Stomach smooth muscle (tissue), 2 donors: ENCODE results near the gene TAS2R20.

Experiments
- H3K27ac ChIP-seq: one replicate; pipeline ENCODE4 v1.7.0; 2013; ENCODE audit warnings: mild to moderate bottlenecking, low read length, inconsistent platforms
- H3K27me3 ChIP-seq, 2 donors: one replicate each; pipeline ENCODE4 v1.7.0; 2013; ENCODE audit warnings: low read length in 2 of 2; ENCODE audit not compliant: insufficient read depth in 2 of 2, control insufficient read depth in 1 of 2
- H3K36me3 ChIP-seq, 2 donors: one replicate each; pipeline ENCODE4 v1.7.0; 2013; ENCODE audit warnings: low read length in 2 of 2; ENCODE audit not compliant: control insufficient read depth in 2 of 2, insufficient read depth in 2 of 2
- H3K4me1 ChIP-seq: one replicate; pipeline ENCODE4 v1.7.0; 2013; ENCODE audit warnings: low read length; ENCODE audit not compliant: control insufficient read depth, insufficient read depth
- H3K4me3 ChIP-seq, 2 donors: one replicate each; pipeline ENCODE4 v1.7.0; 2013; ENCODE audit warnings: low read length in 2 of 2
- H3K9ac ChIP-seq, 2 donors: one replicate each; pipeline ENCODE4 v1.7.0; 2013; ENCODE audit warnings: low read length in 2 of 2, mild to moderate bottlenecking in 1 of 2
- H3K9me3 ChIP-seq, 2 donors: one replicate each; pipeline ENCODE4 v1.7.0; 2013; ENCODE audit warnings: low read length in 2 of 2; ENCODE audit not compliant: control insufficient read depth in 2 of 2
- donor health status: healthy.
- donor health status: Pancreatic carcinoma.

The TAS2R20 gene

GRCh38 chr12:11014234-11014633, 16.1 kb upstream of the TAS2R20 start:
- H3K36me3 ChIP-seq, result no peaks in the 10 kb centered on the region
- no peaks in the 10 kb centered on the region for H3K27me3 ChIP-seq
- H3K4me1 ChIP-seq, result no peaks in the 10 kb centered on the region
- H3K27ac ChIP-seq, result no peak overlapping the region
- no peaks in the 10 kb centered on the region for H3K9me3 ChIP-seq
- no peak overlapping the region for H3K9ac ChIP-seq
- H3K4me3 ChIP-seq, result no peak overlapping the region

GRCh38 chr12:11007608-11008007, 9.5 kb upstream of the TAS2R20 start:
- Histone ChIP-seq H3K9me3 (no peaks in the 10 kb centered on the region), H3K36me3 (no peaks in the 10 kb centered on the region)

GRCh38 chr12:10994307-10994706, 3.8 kb downstream of the TAS2R20 start:
- no peak overlapping the region for H3K4me3 ChIP-seq
- no peaks in the 10 kb centered on the region for H3K4me1 ChIP-seq
- H3K27ac ChIP-seq, result no peak overlapping the region
- no peaks in the 10 kb centered on the region for H3K9me3 ChIP-seq
- H3K36me3 ChIP-seq, result peaks cover 0 to 9% of the 10 kb centered on the region in 2 donors
- H3K9ac ChIP-seq, result no peak overlapping the region
- H3K27me3 ChIP-seq, result no peaks in the 10 kb centered on the region

More at GRCh38 chr12:11007608-11008007, 9.5 kb upstream of the TAS2R20 start:
- H3K4me1 ChIP-seq, result no peaks in the 10 kb centered on the region
- H3K27me3 ChIP-seq, result no peaks in the 10 kb centered on the region
- no peak overlapping the region for H3K4me3 ChIP-seq
- H3K27ac ChIP-seq, result no peak overlapping the region
- H3K9ac ChIP-seq, result no peak overlapping the region

- H3K4me3 ChIP-seq, result no peak overlapping the region
- H3K4me1 ChIP-seq, result no peaks in the 10 kb centered on the region
- no peaks in the 10 kb centered on the region for H3K9me3 ChIP-seq
- no peak overlapping the region for H3K9ac ChIP-seq
- H3K36me3 ChIP-seq, result peaks cover 0 to 6% of the 10 kb centered on the region in 2 donors
- no peaks in the 10 kb centered on the region for H3K27me3 ChIP-seq
- no peak overlapping the region for H3K27ac ChIP-seq
These were observed 9.0 kb downstream of the TAS2R20 start for GRCh38 chr12:10989107-10989506.

- H3K4me3 ChIP-seq, result no peak within 1 kb of the TSS
- H3K27ac ChIP-seq, result no peak within 1 kb of the TSS
- H3K4me1 ChIP-seq, result no peaks in the 10 kb centered on the region
- no peak within 1 kb of the TSS for H3K9ac ChIP-seq
- no peaks in the 10 kb centered on the region for H3K36me3 ChIP-seq
- no peaks in the 10 kb centered on the region for H3K9me3 ChIP-seq
- H3K27me3 ChIP-seq, result no peaks in the 10 kb centered on the region
These were observed 11.3 kb downstream of the TAS2R20 start, which contains the start of gene TAS2R50 for GRCh38 chr12:10986812-10987211. TSS of gene TAS2R50 (minus strand) at chr12:10986912. CDS start at chr12:10986860, 52 bp downstream.

- Histone ChIP-seq H3K27ac (no peak overlapping the region), H3K9me3 (no peaks in the 10 kb centered on the region), H3K4me1 (no peaks in the 10 kb centered on the region), H3K4me3 (no peak overlapping the region), H3K27me3 (no peaks in the 10 kb centered on the region), H3K36me3 (no peaks in the 10 kb centered on the region), H3K9ac (no peak overlapping the region)
These were observed 15.9 kb downstream of the TAS2R20 start for GRCh38 chr12:10982244-10982643.

GRCh38 chr12:10974965-10975364, 23.1 kb downstream of the TAS2R20 start:
- Histone ChIP-seq H3K4me1 (no peaks in the 10 kb centered on the region), H3K27me3 (no peaks in the 10 kb centered on the region), H3K9ac (no peak overlapping the region), H3K36me3 (no peaks in the 10 kb centered on the region), H3K4me3 (no peak overlapping the region), H3K27ac (no peak overlapping the region), H3K9me3 (no peaks in the 10 kb centered on the region)

- H3K27me3 ChIP-seq, result no peaks in the 10 kb centered on the region
- H3K4me1 ChIP-seq, result no peaks in the 10 kb centered on the region
- no peaks in the 10 kb centered on the region for H3K9me3 ChIP-seq
- H3K27ac ChIP-seq, result no peak overlapping the region
- H3K4me3 ChIP-seq, result no peak overlapping the region
- no peak overlapping the region for H3K9ac ChIP-seq
- no peaks in the 10 kb centered on the region for H3K36me3 ChIP-seq
These were observed 29.2 kb downstream of the TAS2R20 start for GRCh38 chr12:10968765-10969456.

GRCh38 chr12:10967409-10967808, 30.7 kb downstream of the TAS2R20 start:
- Histone ChIP-seq H3K36me3 (no peaks in the 10 kb centered on the region), H3K9me3 (no peaks in the 10 kb centered on the region), H3K4me1 (no peaks in the 10 kb centered on the region), H3K4me3 (no peak overlapping the region), H3K27me3 (no peaks in the 10 kb centered on the region), H3K27ac (no peak overlapping the region), H3K9ac (no peak overlapping the region)

- Histone ChIP-seq H3K9ac (no peak overlapping the region), H3K36me3 (no peaks in the 10 kb centered on the region), H3K4me1 (no peaks in the 10 kb centered on the region), H3K27ac (no peak overlapping the region), H3K4me3 (no peak overlapping the region), H3K27me3 (no peaks in the 10 kb centered on the region), H3K9me3 (no peaks in the 10 kb centered on the region)
These were observed 31.8 kb downstream of the TAS2R20 start for GRCh38 chr12:10966314-10966713.

- Histone ChIP-seq H3K9me3 (no peaks in the 10 kb centered on the region), H3K4me1 (no peaks in the 10 kb centered on the region), H3K27ac (no peak overlapping the region), H3K9ac (no peak overlapping the region), H3K27me3 (no peaks in the 10 kb centered on the region), H3K4me3 (no peak overlapping the region), H3K36me3 (no peaks in the 10 kb centered on the region)
These were observed 32.6 kb downstream of the TAS2R20 start for GRCh38 chr12:10965476-10965875.
